OCI-LY7 (cell line): ENCODE results near the gene EFCAB11. TPM values are rescaled to one million over a fixed set of nuclear protein-coding genes. Genes with fewer than 3 reads are reported as not detected.

Experiments
- BruUV-seq: library from RNA; stranded (reverse); fragments of 400-500 nt; replicated peaks from 2 replicates; lab custom pipeline; 2021; lab: Mats Ljungman, UMichigan
- CTCF ChIA-PET: fragments of 300-600 bp; sonication (Branson Sonifier 250); formaldehyde crosslinking; loops from one replicate; lab custom pipeline; 2022; ENCODE audit warnings: antibody characterized with exemption; ENCODE audit not compliant: unreplicated experiment; lab: Charles Lee
- POLR2A ChIA-PET: fragments of 300-600 bp; sonication (Branson Sonifier 250); formaldehyde crosslinking; loops from one replicate; lab custom pipeline; 2022; ENCODE audit warnings: antibody characterized with exemption; lab: Charles Lee
- DNase-seq: peaks from one replicate; pipeline ENCODE4 v3.0.0-alpha.2; 2015; ENCODE audit warnings: low spot score
- H2AFZ ChIP-seq: fragments of 200-600 bp; sonication (generic), shearing (Covaris generic); 2 replicates; pipeline ENCODE4 v1.6.1; 2014; ENCODE audit warnings: mild to moderate bottlenecking, antibody characterized with exemption, low read length, moderate library complexity
- H3K27ac ChIP-seq: fragments of 200-600 bp; sonication (generic); 2 replicates; pipeline ENCODE4 v1.5.1; 2014; ENCODE audit warnings: mixed run types, low read depth, mild to moderate bottlenecking, moderate library complexity, low read length, inconsistent platforms; ENCODE audit not compliant: poor library complexity, severe bottlenecking
- H3K36me3 ChIP-seq: fragments of 200-600 bp; sonication (generic); 2 replicates; pipeline ENCODE4 v1.6.1; 2014; ENCODE audit warnings: mild to moderate bottlenecking, antibody characterized with exemption, low read length, moderate library complexity, mixed read lengths; ENCODE audit not compliant: insufficient read depth
- H3K4me1 ChIP-seq: fragments of 200-600 bp; sonication (generic); 2 replicates; pipeline ENCODE4 v1.5.1; 2014; ENCODE audit warnings: mild to moderate bottlenecking, low read length; ENCODE audit not compliant: insufficient read depth, poor library complexity, severe bottlenecking
- H3K4me2 ChIP-seq: fragments of 200-600 bp; sonication (generic); 2 replicates; pipeline ENCODE4 v1.6.1; 2014; ENCODE audit warnings: mild to moderate bottlenecking, low read length
- H3K4me3 ChIP-seq: fragments of 200-600 bp; sonication (generic); 2 replicates; pipeline ENCODE4 v1.5.1; 2014; ENCODE audit warnings: mild to moderate bottlenecking, low read depth, low read length; ENCODE audit not compliant: poor library complexity, severe bottlenecking
- H3K79me2 ChIP-seq: fragments of 200-600 bp; sonication (generic); 2 replicates; pipeline ENCODE4 v1.6.1; 2016; ENCODE audit warnings: low read depth, mild to moderate bottlenecking, low read length, moderate library complexity, mixed read lengths; ENCODE audit not compliant: insufficient read depth
- H3K9me2 ChIP-seq: fragments of 200-600 bp; sonication (generic); 2 replicates; pipeline ENCODE4 v1.6.1; 2016; ENCODE audit warnings: mild to moderate bottlenecking, low read length, mixed read lengths; ENCODE audit not compliant: insufficient read depth
- H3K9me3 ChIP-seq: fragments of 200-600 bp; sonication (generic); 2 replicates; pipeline ENCODE4 v1.6.1; 2014; ENCODE audit warnings: mild to moderate bottlenecking, mixed run types, low read length, mixed read lengths
- H4K20me1 ChIP-seq: fragments of 200-600 bp; sonication (generic); 2 replicates; pipeline ENCODE4 v1.6.1; 2014; ENCODE audit warnings: mild to moderate bottlenecking, antibody characterized with exemption, low read length, moderate library complexity, mixed read lengths; ENCODE audit not compliant: insufficient read depth
- EZH2phosphoT487 ChIP-seq: fragments of 200-600 bp; sonication (generic); IDR thresholded peaks from 2 replicates; pipeline ENCODE4 v1.6.1; 2018; ENCODE audit warnings: low read depth, borderline replicate concordance, mild to moderate bottlenecking, mixed run types, antibody characterized with exemption, low read length, moderate library complexity, mixed read lengths
- intact Hi-C: fragments of 100-400 bp; cut with micrococcal nuclease; formaldehyde crosslinking; loops from one replicate; pipeline ENCODE4 v1.10.0; 2022; ENCODE audit not compliant: unreplicated experiment
- total RNA-seq, 2 experiments: library from RNA; depleted of rRNA in 1 of 2; stranded (reverse); fragments of >200 nt in 1 of 2; shearing (Covaris generic) in 1 of 2; gene quantifications; 2 replicates each; pipeline ENCODE4 v1.2.3, GENCODE V29; 2014 to 2022
- TF ChIP-seq, protein P1 (sequence below): fragments of 200-600 bp; sonication (generic); conservative IDR thresholded peaks from 2 replicates; pipeline ENCODE4 v1.5.1; 2014; ENCODE audit warnings: mild to moderate bottlenecking, antibody characterized with exemption, low read length, moderate library complexity, mixed read lengths

The EFCAB11 gene
- total RNA-seq, 2 experiments from 2014 or later: 9.3 to 29.5 TPM

DNA sequence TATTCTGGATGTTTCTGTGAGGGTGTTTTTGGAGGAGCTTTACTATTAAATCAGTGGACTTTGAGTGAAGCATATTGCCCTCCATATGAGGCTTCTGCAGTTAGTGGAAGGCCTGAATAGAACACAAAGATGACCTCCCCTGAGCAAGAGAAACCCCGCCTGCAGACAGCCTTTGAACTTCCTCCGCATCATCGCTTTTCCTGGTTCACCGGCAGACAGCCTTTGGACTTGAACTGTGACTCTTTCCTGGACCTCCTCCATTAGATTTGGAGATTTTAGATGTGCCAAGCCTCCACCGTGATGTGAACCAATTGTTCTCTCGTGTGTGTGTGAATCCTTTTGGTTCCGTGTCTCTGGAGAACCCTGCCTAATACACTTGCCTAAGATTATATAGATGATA lies 208.4 kb downstream of the EFCAB11 start:
- no peaks in the 10 kb centered on the region for H3K79me2 ChIP-seq
- no peaks in the 10 kb centered on the region for H3K9me2 ChIP-seq
- no TSS peak for BruUV-seq
- no peaks in the 10 kb centered on the region for H3K4me1 ChIP-seq
- ChIA-PET CTCF (no interaction called here), POLR2A (interaction anchor here (0.6 to 1.4 kb wide), 4 partner anchors 10 to 429 kb away, joined by 3 to 5 read pairs (median 4); no protein-coding TSS in a partner anchor)
- H3K36me3 ChIP-seq: no peaks in the 10 kb centered on the region
- no peak overlapping the region for H3K4me3 ChIP-seq
- DNase-seq: no peak
- H3K27ac ChIP-seq: no peak overlapping the region
- TF ChIP-seq, protein P1, sequence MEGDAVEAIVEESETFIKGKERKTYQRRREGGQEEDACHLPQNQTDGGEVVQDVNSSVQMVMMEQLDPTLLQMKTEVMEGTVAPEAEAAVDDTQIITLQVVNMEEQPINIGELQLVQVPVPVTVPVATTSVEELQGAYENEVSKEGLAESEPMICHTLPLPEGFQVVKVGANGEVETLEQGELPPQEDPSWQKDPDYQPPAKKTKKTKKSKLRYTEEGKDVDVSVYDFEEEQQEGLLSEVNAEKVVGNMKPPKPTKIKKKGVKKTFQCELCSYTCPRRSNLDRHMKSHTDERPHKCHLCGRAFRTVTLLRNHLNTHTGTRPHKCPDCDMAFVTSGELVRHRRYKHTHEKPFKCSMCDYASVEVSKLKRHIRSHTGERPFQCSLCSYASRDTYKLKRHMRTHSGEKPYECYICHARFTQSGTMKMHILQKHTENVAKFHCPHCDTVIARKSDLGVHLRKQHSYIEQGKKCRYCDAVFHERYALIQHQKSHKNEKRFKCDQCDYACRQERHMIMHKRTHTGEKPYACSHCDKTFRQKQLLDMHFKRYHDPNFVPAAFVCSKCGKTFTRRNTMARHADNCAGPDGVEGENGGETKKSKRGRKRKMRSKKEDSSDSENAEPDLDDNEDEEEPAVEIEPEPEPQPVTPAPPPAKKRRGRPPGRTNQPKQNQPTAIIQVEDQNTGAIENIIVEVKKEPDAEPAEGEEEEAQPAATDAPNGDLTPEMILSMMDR: no peak
- no peak for TF ChIP-seq EZH2phosphoT487
- intact Hi-C loops: no loop called here
- H4K20me1 ChIP-seq: no peaks in the 10 kb centered on the region
- no peak overlapping the region for H2AFZ ChIP-seq
- H3K9me3 ChIP-seq: peaks cover 9% of the 10 kb centered on the region
- H3K4me2 ChIP-seq: no peak overlapping the region

Other genes with a start within 250 kb of the EFCAB11 start
- gene TDP1, start 1.2 kb upstream of the EFCAB11 start, total RNA-seq (2014; rRNA removed; shearing (Covaris generic)): 65.9 and 67.2 TPM in 2 replicates
- gene TDP1, start 1.2 kb upstream of the EFCAB11 start, total RNA-seq (2022): 71.1 and 75.3 TPM in 2 replicates
- gene KCNK13, start 107.3 kb upstream of the EFCAB11 start, total RNA-seq (2014; rRNA removed; shearing (Covaris generic)): not detected in 2 replicates
- not detected in 2 replicates for gene KCNK13, start 107.3 kb upstream of the EFCAB11 start, total RNA-seq (2022)